ENCODE data around the gene ANO1. TPM values are rescaled to one million over a fixed set of nuclear protein-coding genes. Genes with fewer than 3 reads are reported as not detected.
A peak's percentile ranks its signal among the peaks of the same experiment; 100 is the strongest.

ANO1 gene
- total RNA-seq, 1 donor from 2014 or later = 36.7 TPM

DNA sequence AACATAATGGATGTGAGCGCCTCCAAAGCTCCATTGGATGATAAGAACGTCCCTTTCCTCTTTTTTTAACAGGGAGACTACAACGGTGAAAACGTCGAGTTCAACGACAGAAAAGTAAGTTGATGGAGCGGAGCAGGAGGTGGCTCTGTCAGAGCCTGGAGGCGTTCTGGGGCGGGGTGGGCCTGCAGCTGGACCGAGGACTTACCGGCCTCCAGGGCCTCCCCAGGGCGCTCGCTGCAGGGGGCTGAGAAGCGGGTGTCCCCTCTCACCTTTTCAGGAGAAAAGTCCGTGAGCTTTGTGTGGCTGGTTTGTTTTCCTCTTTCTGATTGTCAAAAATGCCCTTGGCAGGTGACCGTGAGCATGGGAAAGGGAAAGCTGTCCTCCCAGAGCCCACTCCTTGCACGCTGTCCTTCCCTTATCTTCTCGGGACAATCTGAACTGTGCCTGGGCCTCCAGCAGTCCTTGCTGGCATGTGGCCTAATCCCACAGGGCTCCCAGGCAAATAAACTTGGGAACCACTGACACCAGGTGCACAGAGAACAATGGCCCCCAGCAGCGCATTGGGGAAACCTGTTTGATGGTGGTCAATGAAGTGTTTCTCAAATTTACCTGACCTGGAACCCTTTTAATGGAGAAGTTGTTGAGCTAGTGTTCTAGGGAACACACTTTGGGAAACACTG, 38.4 kb downstream of the ANO1 start:
- no peak for DNase-seq

DNA sequence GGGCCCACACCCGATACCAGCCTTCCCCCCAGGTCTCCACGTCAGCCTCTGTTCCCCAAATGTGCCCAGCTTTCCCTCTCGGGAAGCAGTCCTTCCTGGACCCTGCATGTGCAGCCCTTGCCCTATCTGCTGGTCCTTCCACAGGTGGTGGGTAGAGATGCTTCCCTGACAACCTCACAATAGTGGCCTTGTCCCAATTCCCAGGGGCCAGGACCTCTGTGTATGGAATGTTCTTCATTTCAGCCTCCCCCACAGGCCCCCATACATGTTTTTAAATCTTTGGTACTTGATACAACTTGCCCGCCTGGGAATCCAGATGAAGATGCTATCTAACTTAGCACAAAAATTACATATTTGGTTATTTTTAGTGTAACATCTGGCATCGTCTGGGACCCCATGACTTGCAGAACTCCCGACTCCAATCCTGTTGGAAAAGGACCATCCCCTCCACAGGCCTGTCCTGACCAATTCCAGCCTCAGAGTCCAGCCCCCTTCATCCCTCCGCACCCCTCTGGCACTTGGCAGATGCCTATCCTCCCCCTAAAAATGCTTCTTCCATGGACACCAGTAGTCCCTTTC, 39.5 kb downstream of the ANO1 start:
- DNase-seq = no peak

DNA sequence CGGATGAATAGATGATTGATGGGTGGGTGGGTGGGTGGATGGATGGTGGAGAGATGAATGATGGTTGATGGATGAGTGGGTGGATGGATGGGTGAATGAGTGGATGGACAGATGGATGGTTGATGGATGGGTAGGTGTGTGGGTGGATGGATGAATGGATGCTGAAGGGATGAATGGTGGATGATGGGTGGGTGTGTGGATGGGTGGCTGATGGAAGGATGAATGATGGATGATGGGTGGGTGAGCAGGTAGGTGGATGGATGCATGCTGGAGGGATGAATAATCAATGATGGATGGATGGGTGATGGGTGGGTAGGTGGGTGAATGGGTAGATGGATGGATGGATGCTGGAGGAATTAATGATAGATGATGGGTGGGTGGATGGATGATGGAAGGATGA, 40.5 kb downstream of the ANO1 start:
- DNase-seq = no peak

DNA sequence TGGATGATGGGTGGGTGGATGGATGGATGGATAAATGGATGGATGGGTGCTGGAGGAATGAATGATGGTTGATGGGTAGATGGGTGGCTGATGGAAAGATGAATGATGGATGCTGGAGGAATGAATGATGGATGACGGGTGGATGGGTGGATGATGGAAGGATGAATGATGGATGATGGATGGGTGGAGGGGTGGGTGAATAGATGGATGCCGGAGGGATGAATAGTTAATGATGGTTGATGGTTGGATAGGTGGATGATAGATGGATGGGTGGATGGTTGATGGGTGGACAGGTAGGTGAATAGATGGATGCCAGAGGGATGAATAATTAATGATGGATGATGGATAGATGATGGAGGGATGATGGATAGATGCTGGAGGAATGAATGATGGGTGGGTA, 41.4 kb downstream of the ANO1 start:
- no peak for DNase-seq

DNA sequence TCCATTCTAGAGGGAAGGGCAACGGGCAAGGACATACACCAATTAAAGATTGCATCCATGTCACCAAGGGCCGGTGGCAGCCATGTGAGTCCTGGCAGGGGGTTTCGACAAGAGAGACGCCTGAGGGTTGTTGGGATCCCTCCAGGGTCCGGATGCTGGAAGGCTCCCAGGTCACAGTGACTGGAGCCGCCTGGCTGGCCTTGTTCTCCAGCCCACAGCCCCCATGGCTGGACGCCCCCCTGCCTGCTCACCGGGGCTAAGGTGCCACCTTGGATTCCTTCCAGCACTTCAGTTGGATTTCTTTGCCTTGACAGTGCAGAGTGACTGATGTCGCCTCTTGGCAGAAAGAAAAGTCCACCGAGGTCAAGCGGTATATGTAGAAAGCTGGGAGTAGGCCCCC, 42.6 kb downstream of the ANO1 start:
- no peak for DNase-seq

DNA sequence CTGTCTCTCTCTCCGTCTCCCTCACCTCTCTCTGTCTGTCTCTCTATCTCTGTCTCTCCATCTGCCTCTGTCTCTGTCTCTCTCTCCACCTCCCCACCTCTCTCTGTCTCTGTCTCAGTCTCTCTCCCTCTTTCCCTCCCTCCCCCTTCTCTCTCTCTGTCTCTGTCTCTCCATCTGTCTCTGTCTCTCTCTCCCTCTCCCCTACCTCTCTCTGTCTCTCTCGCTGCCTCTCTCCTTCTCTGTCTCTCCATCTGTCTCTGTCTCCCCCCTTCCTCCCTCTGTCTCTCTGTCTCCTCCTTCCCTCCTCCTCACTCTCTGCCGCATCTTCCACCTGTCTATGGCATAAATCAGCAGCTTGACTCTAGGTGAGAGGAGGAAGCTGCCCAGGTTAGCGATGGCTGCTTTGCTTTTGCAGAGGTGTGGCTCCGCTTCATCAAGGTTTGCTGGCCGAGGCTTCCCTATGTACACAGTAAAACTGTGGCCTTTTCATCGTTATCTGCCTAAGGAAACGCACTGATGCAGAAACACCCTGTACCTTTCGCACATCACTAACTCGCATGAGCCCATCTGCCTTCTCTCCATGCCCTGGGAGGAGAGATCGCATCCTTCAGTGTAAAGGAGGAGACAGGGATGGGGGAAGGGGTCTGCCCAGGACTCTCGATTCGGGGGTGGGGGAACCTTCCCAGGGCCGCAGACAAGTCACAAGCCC, 44.5 kb downstream of the ANO1 start:
- DNase-seq = no peak

DNA sequence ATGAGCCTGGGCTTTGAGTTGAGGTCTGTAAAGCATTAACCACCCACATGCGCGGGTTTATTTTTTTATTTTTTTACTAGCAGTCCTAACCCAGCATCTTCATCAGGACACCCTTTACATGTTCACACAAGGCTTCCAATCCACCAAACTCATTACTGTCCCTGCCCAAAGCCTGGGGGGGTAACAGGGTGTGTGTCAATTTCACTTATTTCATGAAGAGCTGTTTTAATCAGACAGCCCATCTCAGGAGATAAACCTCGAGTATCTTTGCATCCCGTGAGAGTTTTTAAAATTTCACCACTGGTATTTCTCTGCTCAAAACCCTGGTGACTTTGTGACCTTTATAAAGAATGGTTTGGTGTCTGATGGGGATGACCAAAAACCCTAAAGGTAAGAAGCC, 45.6 kb downstream of the ANO1 start:
- no peak for DNase-seq

DNA sequence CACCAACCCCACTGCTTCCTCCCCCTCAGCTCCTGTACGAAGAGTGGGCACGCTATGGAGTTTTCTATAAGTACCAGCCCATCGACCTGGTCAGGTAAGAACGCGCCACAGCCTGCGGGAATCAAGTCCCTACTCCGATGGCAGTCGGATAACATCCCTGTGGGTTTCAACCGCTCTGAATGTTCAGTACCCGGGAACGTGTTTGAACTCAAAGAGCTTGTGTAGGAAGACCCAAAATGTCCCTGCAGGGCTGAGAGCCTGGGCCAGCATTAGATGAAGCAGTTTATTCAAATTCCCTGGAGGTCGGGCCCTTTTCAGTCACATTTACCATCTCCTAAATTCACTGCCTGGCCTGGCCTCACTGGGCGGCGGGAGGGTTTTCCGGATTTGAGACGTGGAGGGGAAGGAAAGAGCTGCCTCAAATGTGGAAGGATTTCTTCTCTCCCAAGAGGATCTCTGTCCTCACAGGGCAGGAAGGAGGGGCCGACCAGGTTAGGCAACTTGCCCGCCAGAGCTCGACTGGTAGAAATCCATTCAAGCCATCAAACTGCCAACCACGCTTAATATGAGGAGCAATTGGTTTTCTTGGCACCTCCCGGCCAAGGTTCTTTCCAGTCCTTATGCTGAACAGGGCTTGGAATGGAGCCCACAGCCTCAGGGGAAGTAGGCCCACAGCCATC, 46.3 kb downstream of the ANO1 start:
- DNase-seq = no peak

DNA sequence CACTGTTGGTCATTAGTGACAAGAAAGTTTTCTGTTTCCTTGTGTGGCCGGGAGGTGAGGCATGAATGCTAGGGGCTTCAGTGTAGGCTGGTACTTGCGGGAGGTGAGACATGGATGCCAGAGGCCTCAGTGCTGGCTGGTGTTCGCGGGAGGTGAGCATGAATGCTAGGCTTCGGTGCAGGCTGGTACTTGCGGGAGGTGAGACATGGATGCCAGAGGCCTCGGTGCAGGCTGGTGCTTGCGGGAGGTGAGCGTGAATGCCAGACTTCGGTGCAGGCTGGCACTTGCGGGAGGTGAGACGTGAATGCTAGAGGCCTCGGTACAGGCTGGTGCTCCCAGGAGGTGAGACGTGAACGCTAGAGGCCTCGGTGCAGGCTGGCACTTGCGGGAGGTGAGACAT, 48.4 kb downstream of the ANO1 start:
- DNase-seq = no peak

DNA sequence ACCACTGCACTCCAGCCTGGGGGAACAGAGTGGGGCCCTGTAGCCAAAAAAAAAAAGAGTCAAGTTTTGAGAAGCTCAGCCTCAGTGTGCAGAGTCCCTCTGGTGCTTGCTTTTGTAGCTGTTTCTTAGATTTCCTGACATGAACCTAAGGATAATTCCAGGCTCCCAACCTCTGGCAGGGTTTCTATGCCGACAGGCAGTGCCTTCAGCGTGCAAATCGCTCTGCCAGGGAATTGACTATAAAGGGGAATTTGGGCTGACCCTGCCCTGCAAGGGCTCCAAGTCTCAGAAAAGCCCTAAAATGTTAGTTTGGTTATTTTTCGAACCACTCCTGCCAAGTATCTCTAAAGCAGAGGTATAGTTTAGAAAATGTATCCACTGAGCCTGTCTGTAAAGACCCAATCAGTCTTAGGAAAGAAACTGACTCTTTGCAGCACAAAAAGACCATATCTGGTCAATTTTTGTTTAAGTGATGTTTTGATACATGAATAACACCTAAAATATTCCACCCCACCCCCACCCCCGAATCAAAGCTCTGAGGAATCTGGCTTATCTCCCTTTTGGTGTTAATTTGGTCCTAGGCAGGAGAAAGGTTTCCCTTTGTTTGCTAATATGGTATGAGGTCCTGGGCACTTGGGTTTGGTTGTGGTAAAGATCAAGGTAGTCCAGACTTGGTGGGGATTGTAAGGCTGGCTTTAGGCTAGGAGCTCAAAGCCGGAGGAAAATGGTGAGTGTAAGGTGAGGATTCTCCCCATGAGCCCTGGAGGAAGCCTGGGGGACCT, 49.7 kb downstream of the ANO1 start:
- DNase-seq = no peak

DNA sequence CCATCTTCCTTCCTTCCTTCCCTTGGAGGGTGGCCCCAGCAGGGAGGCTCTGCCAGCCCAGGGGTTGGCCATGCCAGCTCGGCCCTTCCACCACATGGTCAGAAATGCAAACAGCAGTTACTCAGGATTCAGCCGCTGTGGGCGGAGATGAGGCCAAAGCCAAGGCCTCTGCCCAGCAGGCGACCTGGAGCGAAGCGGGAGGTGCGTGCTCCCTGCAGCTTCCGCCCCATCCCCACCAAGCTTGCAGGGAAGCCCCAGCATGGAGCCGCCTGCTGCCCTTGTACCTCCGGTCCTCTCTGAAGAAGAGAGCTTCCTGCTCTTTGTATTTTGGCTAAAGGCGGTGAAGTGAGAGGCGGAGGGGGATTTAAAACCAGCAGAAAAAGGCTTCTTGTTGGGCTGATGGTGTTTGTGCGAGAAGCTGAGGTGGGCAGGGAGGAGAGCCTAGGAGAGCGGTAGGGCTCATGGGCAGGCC, 50.4 kb downstream of the ANO1 start:
- DNase-seq = no peak

DNA sequence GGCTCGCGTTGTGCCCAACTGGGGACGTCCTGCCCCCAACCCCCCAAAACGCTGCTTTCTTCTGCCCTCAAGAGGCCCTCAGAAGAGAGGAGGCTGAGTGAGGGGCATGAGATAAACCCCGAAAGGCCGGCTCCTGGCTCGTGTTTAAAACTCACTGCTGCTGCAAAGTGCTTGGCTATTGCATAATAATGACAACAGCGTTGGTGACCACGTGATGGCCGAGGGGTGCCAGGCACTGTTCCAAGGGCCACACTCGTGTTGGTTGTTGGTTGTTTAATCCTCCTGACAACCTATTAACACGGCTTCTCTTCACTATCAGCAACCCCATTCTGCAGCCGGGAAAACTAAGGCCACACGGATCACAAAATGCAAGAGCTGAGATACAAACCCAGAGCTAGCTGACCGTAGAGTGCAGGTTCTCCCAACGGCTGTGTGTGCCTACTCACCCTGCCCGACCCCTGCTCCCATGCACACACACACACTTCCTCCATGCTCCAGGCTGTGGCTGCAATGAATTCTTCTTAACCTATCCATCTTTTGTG, 51.0 kb downstream of the ANO1 start:
- DNase-seq = no peak

DNA sequence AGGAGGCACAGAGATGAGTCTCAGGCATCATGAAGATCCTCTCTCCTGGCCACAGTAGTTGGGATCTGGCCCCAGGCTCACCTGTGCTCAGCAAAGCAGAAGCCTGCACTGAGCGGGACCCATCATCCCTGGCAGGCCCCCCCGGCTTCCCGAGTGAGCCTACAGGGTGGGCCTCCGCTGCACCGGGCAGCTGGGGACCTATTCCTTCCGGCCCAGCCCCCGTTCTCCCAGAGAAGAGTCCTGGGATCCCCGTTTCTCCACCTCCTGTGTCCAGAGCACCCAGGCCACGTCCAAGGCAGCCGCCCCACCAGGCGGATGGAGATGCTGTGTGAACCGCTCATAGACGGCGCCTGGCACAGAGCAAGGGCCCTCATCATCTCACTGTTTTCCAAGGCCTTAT, 52.5 kb downstream of the ANO1 start:
- DNase-seq = no peak

DNA sequence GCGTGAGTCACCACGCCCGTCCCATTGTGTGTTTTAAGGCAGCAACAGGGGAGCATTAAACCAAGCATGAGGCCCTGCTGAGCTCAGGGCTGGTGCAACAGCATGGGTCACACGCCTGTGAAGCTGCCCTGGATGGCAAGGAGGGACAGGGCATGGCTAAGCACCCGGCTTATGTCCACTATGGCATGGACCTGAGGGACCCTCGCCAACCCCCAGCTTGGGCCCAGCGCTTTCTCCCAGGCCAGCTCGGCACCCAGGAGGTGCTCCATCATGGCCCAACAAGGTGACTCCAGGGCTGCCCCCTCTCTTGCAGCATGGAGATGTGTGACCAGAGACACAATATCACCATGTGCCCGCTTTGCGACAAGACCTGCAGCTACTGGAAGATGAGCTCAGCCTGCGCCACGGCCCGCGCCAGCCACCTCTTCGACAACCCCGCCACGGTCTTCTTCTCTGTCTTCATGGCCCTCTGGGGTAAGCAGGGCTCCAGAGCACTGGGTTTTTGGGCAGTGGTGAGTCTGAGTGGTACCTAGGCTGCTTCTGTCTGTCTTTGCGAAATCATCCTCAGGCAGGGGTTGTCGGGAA, 53.6 kb downstream of the ANO1 start:
- no peak for DNase-seq

DNA sequence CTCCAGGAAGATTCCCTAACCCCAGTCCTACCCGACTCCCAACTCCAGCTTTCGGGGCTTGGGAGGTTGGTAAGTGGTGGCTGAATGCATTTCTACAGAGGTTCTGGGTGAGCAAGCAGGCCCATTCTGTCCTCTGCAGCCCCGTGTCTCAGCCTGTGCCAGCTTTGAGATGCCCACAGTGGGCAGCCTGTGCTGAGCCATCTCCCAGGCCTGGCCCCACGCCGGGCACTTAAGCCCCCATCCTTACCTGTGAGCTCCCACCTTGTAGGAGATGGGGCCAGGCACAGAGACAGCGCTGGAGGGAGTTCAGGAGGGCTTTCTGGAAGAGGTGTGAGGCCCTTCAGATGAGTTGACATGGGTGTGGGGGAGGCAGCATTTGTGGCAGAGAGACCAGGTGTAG, 54.5 kb downstream of the ANO1 start:
- DNase-seq = no peak

DNA sequence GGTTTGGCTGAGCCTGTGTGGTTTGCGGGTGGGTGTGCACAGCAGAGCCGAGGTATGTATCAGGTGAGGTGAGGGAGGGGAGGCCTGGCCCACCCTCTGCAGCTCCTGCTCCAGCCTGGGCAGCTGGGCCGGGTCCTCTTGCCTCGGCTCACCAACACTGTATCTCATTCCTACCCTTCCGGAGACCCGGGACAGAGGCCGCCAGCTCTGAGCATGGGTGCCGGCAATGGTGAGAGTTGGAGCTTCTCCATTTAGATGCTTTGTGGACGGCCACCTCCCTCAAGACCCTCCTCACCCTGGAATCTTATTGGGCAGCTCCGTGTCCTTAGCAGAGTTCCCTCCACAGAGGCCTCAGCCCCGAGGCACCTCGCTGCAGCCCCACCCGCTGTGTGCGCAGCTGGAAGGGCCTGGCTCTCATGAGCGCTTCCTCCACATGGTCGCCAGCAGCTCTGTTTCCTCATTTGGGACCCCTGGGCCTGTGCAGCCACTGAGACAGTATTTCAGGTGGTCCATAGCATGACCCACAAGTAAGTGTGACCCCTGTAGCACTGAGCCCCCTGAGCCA, 55.7 kb downstream of the ANO1 start:
- no peak for DNase-seq

DNA sequence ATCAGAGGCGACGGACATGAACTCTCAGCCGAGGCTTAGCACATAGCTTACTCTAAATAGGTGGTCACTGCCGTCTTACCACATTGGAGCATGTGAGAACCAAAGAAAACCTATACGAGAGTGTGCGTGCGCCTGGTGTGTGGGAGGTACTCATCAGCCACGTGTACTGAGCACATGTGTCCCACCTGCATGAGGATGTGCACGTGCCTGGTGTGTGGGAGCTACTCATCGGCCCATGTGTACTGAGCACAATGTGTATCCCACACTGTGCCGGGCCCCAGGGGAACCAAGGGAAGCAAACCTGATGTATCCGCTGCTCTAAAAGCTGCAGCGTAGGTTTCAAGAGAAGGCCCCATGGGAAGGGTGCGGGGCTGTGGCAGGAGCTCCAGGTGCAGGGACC, 56.4 kb downstream of the ANO1 start:
- DNase-seq = no peak

DNA sequence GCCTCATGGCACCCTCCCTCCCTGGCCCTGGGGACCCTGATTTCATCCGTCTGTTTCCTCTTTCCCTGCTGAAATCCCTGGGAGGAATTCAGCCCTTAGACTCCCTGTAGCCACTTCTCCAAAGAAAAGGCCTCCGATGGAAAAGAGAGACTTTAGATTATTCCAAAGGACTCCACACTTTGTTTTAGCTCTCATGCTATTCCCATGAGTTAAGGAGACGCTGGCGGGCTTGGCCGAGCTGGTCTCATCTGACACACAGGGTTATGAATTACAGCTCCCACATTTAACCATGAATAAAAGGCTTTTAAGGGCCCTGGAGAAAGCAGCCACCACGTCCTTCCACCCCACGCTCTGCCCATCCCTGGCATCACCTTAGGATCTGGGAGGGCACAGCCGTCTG, 57.0 kb downstream of the ANO1 start:
- no peak for DNase-seq

DNA sequence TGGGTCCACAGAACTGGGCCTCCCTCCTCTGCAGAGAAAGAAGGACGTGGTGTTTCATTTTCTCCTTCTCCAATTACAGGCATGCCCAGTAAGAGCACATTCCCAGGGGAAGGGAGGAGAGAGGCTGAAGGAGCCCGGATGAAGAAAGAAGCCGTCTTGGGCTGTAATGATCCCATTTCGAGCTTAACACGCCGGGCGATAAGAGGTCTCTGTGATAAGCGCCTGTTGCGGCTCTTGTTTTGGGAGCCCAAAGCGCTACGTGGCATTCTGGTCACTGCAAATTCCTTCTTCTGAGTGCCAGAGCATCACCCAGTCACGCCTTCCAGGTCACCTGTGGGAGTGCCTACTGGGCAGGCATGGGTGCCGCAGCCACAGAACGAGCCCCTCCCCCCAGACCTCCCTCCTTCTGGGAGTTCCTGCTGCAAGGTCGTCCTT, 57.5 kb downstream of the ANO1 start:
- DNase-seq = peak; percentile 35

DNA sequence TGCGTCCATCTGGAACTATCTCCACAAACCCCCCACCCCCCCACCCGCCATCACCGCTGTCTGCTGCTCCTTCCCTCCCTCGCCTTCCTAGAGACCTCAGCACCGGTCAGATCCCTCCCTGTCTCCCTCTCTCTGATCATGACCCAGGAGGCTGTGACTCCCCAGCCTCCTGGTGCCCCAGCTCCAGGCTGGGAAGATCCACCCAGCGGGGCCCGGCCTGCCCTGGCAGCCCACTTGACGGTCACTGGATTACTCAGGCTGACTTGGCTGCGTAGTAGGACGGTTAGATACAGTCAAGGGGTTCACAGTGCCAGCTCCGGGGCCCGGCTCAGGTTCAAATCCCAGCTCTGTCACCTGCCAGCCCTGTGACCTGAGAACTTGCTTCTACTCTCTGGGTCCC, 59.3 kb downstream of the ANO1 start:
- DNase-seq = no peak

DNA sequence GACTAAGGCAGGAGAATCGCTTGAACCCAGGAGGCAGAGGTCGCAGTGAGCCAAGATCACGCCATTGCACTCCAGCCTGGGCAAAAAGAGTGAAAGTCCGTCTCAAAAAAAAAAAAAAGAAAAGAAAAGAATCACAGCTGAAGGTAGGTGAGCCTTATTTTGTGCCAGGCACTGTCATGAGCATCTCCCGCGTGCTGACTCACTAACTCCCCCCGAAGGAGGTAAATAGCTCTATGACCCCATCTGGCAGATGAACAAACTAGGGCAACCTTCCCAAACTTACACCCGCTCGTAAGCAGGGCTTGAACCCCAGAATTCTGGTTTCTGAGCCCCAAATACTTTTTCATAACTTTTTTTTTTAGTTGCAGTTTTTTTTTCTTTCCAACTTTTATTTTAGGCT, 60.3 kb downstream of the ANO1 start:
- no peak for DNase-seq
